ENCODE results near the gene SDF4.

DNA sequence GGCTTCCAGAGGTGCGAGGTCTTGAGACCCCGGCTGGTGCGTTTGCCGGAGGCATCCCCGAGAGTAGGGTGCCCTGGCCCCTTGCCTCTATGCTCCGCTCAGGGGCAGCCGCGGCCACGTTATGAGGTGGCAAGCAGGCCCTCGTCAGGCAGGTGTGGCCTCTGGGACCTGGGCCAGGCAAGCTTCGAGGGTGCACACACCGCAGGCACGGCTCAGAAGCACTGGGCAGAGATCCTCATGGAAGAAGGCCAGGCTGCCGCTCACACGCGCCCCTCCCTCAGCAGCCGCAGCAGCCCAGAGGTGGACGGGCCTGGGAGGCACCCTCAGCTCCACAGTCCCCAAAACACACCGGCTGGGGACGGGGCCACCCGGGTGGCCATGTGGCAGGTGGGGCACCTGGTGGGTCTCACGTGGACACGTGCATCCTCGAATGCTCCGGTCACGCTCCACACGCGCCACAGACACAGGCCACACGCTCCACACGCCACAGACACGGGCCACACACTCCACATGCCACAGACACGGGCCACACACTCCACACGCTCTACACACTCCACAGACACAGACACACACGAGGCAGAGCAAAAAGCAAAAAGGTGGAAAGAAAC is 6.5 kb downstream of the SDF4 start:
- TF ChIP-seq EZH2 (IDR thresholded peaks at IDR 0.05; ENCODE audit: insufficient read depth, poor library complexity, severe bottlenecking): no peak
- no peak for TF ChIP-seq EZH2phosphoT487 (IDR thresholded peaks at IDR 0.05; ENCODE audit: insufficient read depth, low read depth)

Data from GM23248 (cell line).